MM.1S (cell line): Measurements from ENCODE around the gene ADCY4.

Experiments used
- CTCF ChIP-seq: fragments of 300-600 bp; sonication (generic); IDR thresholded peaks from 2 replicates; pipeline ENCODE4 v1.5.1; 2016; ENCODE audit warnings: antibody characterized with exemption, low read length, mixed read lengths
- EZH2phosphoT487 ChIP-seq: fragments of 300-600 bp; sonication (generic); IDR thresholded peaks from 2 replicates; pipeline ENCODE4 v1.6.1; 2018; ENCODE audit warnings: antibody characterized with exemption, low read length

GRCh38 chr14:24366413-24366720, 31.5 kb upstream of the ADCY4 start:
- TF ChIP-seq CTCF = no peak
- TF ChIP-seq EZH2phosphoT487 = no peak
